DMS153 treated with DMSO at 0.1 percent for 48 hours (cell line): ENCODE data around the gene STXBP5L.
"Not testable (repeated sequence)": the region's sequence is repeated elsewhere in the genome, so short reads cannot be mapped to it uniquely, and the experiment has no call there.

Experiments
- DNase-seq: peaks from one replicate; lab custom pipeline; 2025; ENCODE audit not compliant: unreplicated experiment; lab: John Stamatoyannopoulos, UW

Gene STXBP5L

GRCh38 chr3:121414924-121415323, 506.9 kb downstream of the STXBP5L start:
- DNase-seq = no peak

- no peak for DNase-seq
Observed at GRCh38 chr3:121418182-121418581, 510.2 kb downstream of the STXBP5L start.

- DNase-seq = no peak
Observed at GRCh38 chr3:121424549-121424948, 516.5 kb downstream of the STXBP5L start.

- DNase-seq = no peak
Observed at GRCh38 chr3:121430664-121431215, 522.7 kb downstream of the STXBP5L start.

DNA sequence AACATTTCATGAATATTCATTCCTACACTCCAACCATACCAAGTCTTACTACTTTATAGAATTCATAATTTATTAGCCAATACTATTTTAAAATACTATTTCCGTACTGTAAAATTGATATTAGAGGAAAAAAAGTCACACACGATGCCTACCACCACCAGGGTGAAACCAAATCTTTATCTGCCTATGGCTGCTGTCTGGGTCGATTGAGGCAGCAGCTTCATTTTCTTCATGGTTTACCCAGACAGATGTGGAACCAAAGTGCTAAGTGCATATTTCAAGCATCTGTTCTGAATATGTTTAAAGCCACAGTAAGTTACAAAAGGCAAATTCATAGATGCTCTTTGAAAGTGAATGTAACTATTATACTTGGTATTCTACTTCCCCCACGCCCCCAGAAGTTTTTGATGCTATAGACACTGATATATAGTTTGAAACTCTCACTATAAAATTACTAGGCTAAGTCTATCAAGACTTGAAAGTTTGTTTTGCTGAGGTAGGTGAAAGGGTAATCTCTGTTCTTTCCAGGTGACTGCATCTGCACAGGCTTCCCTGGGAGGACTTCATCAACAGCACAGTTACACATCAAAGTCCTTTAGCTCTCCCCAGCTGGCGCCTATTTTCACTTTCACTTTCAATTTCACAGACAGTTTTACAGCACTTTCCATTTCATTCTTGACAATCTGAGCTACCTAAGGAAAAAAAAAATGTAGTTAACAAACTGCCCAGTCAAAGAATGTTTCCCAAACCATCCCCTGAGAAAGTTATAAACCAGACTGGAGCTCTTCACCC, 523.9 kb downstream of the STXBP5L start:
- DNase-seq = no peak

GRCh38 chr3:121436074-121436473, 528.1 kb downstream of the STXBP5L start:
- DNase-seq = no peak

- no peak for DNase-seq
Observed at GRCh38 chr3:121436641-121437040, 528.6 kb downstream of the STXBP5L start.

DNA sequence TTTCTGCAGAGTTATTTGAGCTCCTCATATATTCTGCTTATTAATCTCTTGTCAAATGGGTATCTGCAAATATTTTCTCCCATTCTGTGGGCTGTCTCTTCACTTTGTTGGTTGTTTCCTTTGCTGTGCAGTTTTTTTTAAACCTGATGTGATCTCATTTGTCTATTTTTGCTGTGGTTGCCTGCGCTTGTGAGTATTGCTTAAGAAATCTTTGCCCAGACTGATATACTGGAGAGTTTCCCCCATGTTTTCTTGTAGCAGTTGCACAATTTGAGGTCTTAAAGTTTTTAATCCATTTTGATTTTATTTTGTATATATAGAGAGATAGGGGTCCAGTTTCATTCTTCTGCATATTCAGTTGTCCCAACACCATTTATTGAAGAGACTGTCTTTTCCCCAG, 535.5 kb downstream of the STXBP5L start:
- DNase-seq = no peak

GRCh38 chr3:121451752-121452151, 543.7 kb downstream of the STXBP5L start:
- DNase-seq = not testable (repeated sequence)

- DNase-seq = no peak
Observed at GRCh38 chr3:121462565-121462964, 554.6 kb downstream of the STXBP5L start.

DNA sequence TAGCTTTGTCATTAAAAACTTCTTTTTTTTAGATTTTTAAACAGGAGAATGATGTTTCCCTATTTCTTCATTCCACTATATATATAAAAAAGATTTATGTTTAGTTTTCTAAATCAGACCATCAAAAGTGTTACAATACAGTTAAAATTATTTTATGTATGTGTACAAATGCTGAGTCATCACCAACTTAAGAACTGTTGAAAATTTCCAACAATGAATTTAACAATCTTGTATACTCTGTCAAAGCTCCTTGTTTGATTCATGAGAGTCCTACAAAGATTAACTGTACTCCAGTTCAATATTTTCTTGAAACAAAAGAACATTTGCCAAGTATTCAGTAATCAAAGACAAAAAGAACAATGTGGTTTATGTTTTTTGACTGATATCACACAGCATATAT, 555.7 kb downstream of the STXBP5L start:
- DNase-seq = no peak

GRCh38 chr3:121467085-121467484, 559.1 kb downstream of the STXBP5L start:
- no peak for DNase-seq

- no peak for DNase-seq
Observed at GRCh38 chr3:121473001-121473400, 565.0 kb downstream of the STXBP5L start.
